ENCODE results near the gene SSU72.

- TF ChIP-seq GATA3 (IDR thresholded peaks at IDR 0.05; ENCODE audit: low read depth, low read length) = no peak
- TF ChIP-seq GATA2 (IDR thresholded peaks at IDR 0.05; ENCODE audit: low read depth, low read length) = no peak
These were observed 12.7 kb downstream of the SSU72 start for GRCh38 chr1:1561801-1562470.

Data from SH-SY5Y (cell line).